H9 (cell line): ENCODE results near the gene PMEPA1. TPM values are rescaled to one million over a fixed set of nuclear protein-coding genes. Genes with fewer than 3 reads are reported as not detected.
A peak's percentile ranks its signal among the peaks of the same experiment; 100 is the strongest.

Source experiments
- DNase-seq: peaks from one replicate; pipeline ENCODE4 v3.0.0-alpha.2; 2017
- H2AFZ ChIP-seq: one replicate; pipeline ENCODE4 v1.6.1; 2013; ENCODE audit warnings: mild to moderate bottlenecking, low read length, control low read depth, moderate library complexity
- H2AK5ac ChIP-seq: 2 replicates; pipeline ENCODE4 v1.6.1; 2013; ENCODE audit warnings: low read length, control low read depth, mixed read lengths; ENCODE audit not compliant: insufficient read length
- H2BK120ac ChIP-seq: one replicate; pipeline ENCODE4 v1.6.1; 2013; ENCODE audit warnings: low read depth, mild to moderate bottlenecking, low read length, control low read depth, inconsistent platforms; ENCODE audit not compliant: poor library complexity, severe bottlenecking
- H2BK12ac ChIP-seq: 2 replicates; pipeline ENCODE4 v1.6.1; 2013; ENCODE audit warnings: low read length, control low read depth, mixed read lengths, low read depth; ENCODE audit not compliant: insufficient read length
- H2BK15ac ChIP-seq: 2 replicates; pipeline ENCODE4 v1.6.1; 2013; ENCODE audit warnings: low read depth, low read length, control low read depth
- H2BK20ac ChIP-seq: one replicate; pipeline ENCODE4 v1.6.1; 2013; ENCODE audit warnings: low read depth, mild to moderate bottlenecking, low read length, control low read depth, inconsistent platforms; ENCODE audit not compliant: poor library complexity, severe bottlenecking
- H2BK5ac ChIP-seq: 2 replicates; pipeline ENCODE4 v1.6.1; 2013; ENCODE audit warnings: low read length, control low read depth, mixed read lengths; ENCODE audit not compliant: insufficient read length
- H3K14ac ChIP-seq: 2 replicates; pipeline ENCODE4 v1.6.1; 2013; ENCODE audit warnings: low read length, control low read depth; ENCODE audit not compliant: insufficient read depth
- H3K18ac ChIP-seq: 2 replicates; pipeline ENCODE4 v1.6.1; 2013; ENCODE audit warnings: low read depth, mild to moderate bottlenecking, mixed read lengths, low read length, control low read depth; ENCODE audit not compliant: insufficient read length
- H3K23ac ChIP-seq: 2 replicates; pipeline ENCODE4 v1.6.1; 2013; ENCODE audit warnings: low read length, control low read depth, mixed read lengths, low read depth; ENCODE audit not compliant: insufficient read length
- H3K23me2 ChIP-seq: 2 replicates; pipeline ENCODE4 v1.6.1; 2013; ENCODE audit warnings: low read depth, mild to moderate bottlenecking, mixed read lengths, low read length, control low read depth; ENCODE audit not compliant: insufficient read length, poor library complexity, severe bottlenecking
- H3K27ac ChIP-seq: 2 replicates; pipeline ENCODE4 v1.5.1; 2013; ENCODE audit warnings: low read length, control low read depth, mixed read lengths, low read depth; ENCODE audit not compliant: insufficient read length
- H3K27me3 ChIP-seq: 2 replicates; pipeline ENCODE4 v1.6.1; 2013; ENCODE audit warnings: low read length, control low read depth, inconsistent platforms; ENCODE audit not compliant: insufficient read depth
- H3K4ac ChIP-seq: 2 replicates; pipeline ENCODE4 v1.6.1; 2013; ENCODE audit warnings: low read depth, mild to moderate bottlenecking, control low read depth, inconsistent platforms, low read length, moderate library complexity
- H3K4me1 ChIP-seq: 2 replicates; pipeline ENCODE4 v1.6.1; 2013; ENCODE audit warnings: low read length, control low read depth, inconsistent platforms; ENCODE audit not compliant: insufficient read depth
- H3K4me2 ChIP-seq: 2 replicates; pipeline ENCODE4 v1.6.1; 2013; ENCODE audit warnings: low read length, control low read depth, mixed read lengths; ENCODE audit not compliant: insufficient read length, insufficient read depth
- H3K56ac ChIP-seq: 2 replicates; pipeline ENCODE4 v1.6.1; 2013; ENCODE audit warnings: low read depth, mild to moderate bottlenecking, mixed read lengths, low read length, control low read depth; ENCODE audit not compliant: insufficient read length
- H3K79me1 ChIP-seq: 2 replicates; pipeline ENCODE4 v1.6.1; 2013; ENCODE audit warnings: low read depth, mild to moderate bottlenecking, moderate library complexity, low read length, control low read depth, inconsistent platforms; ENCODE audit not compliant: insufficient read depth, poor library complexity, severe bottlenecking
- H3K79me2 ChIP-seq: 2 replicates; pipeline ENCODE4 v1.6.1; 2013; ENCODE audit warnings: low read length, control low read depth, inconsistent platforms; ENCODE audit not compliant: insufficient read depth
- H3K9ac ChIP-seq: 2 replicates; pipeline ENCODE4 v1.6.1; 2013; ENCODE audit warnings: low read length, control low read depth, mixed read lengths; ENCODE audit not compliant: insufficient read length; ENCODE audit errors: extremely low read depth
- H3K9me3 ChIP-seq: one replicate; pipeline ENCODE4 v1.6.1; 2013; ENCODE audit warnings: low read depth, low read length, inconsistent platforms; ENCODE audit not compliant: control insufficient read depth
- H3T11ph ChIP-seq: one replicate; pipeline ENCODE4 v1.6.1; 2013; ENCODE audit warnings: mild to moderate bottlenecking, low read length, control low read depth, inconsistent platforms
- H4K20me1 ChIP-seq: one replicate; pipeline ENCODE4 v1.6.1; 2013; ENCODE audit not compliant: control insufficient read depth, insufficient read length, insufficient read depth
- H4K5ac ChIP-seq: 2 replicates; pipeline ENCODE4 v1.6.1; 2013; ENCODE audit warnings: low read depth, mild to moderate bottlenecking, mixed read lengths, low read length, control low read depth; ENCODE audit not compliant: insufficient read length
- H4K8ac ChIP-seq: replicated peaks from 2 replicates; pipeline ENCODE4 v1.6.1; 2013; ENCODE audit warnings: low read length, control low read depth, mixed read lengths, low read depth; ENCODE audit not compliant: insufficient read length
- H4K91ac ChIP-seq: 2 replicates; pipeline ENCODE4 v1.6.1; 2013; ENCODE audit warnings: low read depth, mild to moderate bottlenecking, moderate library complexity, mixed read lengths, low read length, control low read depth; ENCODE audit not compliant: insufficient read length
- H3K27ac Mint-ChIP-seq, 3 experiments: 2 replicates in 2 of 3; 3 replicates in 1 of 3; pipeline ENCODE4 v1.8.0; 2020 to 2021; ENCODE audit warnings: mixed read lengths in 3 of 3, mild to moderate bottlenecking in 1 of 3, moderate library complexity in 1 of 3
- H3K27me3 Mint-ChIP-seq: 2 replicates; pipeline ENCODE4 v1.8.0; 2021; ENCODE audit warnings: low read depth, mild to moderate bottlenecking, moderate library complexity, mixed read lengths
- H3K36me3 Mint-ChIP-seq, 3 experiments: 2 replicates in 2 of 3; 3 replicates in 1 of 3; pipeline ENCODE4 v1.8.0; 2020 to 2021; ENCODE audit warnings: low read depth in 3 of 3, mixed read lengths in 3 of 3; ENCODE audit not compliant: insufficient read depth in 1 of 3
- H3K4me1 Mint-ChIP-seq, 2 experiments: 2 replicates each; pipeline ENCODE4 v1.8.0; 2020; ENCODE audit warnings: mixed read lengths in 2 of 2
- H3K4me3 Mint-ChIP-seq, 2 experiments: 2 replicates in 1 of 2; 3 replicates in 1 of 2; pipeline ENCODE4 v1.8.0; 2020 to 2021; ENCODE audit warnings: mild to moderate bottlenecking in 2 of 2, mixed read lengths in 2 of 2, moderate library complexity in 1 of 2
- H3K9me3 Mint-ChIP-seq, 2 experiments: 2 replicates in 1 of 2; 3 replicates in 1 of 2; pipeline ENCODE4 v1.8.0; 2020; ENCODE audit warnings: mild to moderate bottlenecking in 2 of 2, mixed read lengths in 2 of 2, moderate library complexity in 1 of 2
- WGBS: extraction: QIAGEN DNeasy Blood & Tissue Kit; methylation state at CpG from one replicate; pipeline ENCODE4 v1.1.7; 2013; ENCODE audit warnings: missing lambda C conversion rate, low lambda C conversion rate, mixed read lengths; ENCODE audit not compliant: insufficient read length; ENCODE audit errors: extremely low coverage; 5-methylcytosine and 5-hydroxymethylcytosine counted together
- total RNA-seq: library from RNA; stranded (reverse); gene quantifications from 2 replicates; pipeline ENCODE4 v1.2.1, GENCODE V29; 2021
- TF ChIP-seq, protein P1 (sequence below): fragments of 200-600 bp; sonication (generic); conservative IDR thresholded peaks from 3 replicates; pipeline ENCODE4 v1.8.0; 2021; ENCODE audit warnings: antibody characterized with exemption, mild to moderate bottlenecking

PMEPA1 gene
- total RNA-seq, 1 experiment from 2014 or later = 34.6 TPM

DNA sequence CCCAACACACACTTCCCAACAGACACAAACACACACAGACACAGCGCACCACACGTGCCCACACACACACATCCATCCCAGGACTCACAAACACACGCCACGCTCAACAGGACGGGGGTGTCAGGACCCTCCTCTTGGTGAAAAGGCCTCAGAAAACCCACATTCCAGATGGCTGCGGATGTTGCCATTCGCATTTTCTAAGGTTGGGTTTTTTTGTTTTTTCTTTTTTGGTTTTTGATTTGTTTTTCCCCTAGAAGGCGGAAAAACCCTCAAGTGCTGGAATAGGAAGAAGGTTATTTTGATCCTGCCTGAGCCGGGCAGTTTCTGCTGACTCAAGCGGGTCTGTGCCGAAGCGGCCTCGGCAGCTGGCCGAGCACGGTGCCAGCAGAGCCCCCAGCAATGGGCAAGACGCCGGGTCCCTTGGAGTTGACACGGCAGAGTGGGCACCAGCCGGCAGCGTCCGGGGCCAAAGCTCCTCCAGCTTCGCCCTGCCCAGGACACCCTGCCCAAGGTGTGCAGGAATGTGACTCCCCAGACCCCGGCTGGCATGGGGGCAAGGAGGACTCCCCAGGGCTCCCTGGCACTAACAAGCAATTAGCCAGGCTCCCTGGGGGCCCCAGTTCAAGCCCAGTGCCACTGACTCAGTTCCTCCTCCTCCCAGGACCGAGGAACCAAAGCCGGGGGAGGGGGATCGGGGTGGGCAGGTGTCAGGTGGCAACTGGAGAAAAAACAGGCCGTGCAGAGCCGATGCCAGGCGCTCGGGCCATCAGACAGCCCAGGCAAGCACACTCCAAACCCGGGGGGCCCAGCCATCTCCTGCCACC, 48.7 kb downstream of the PMEPA1 start:
- Histone ChIP-seq H2AFZ (no peak overlapping the region), H2BK5ac (no peak overlapping the region), H4K20me1 (no peaks in the 10 kb centered on the region), H3K4me2 (no peak overlapping the region), H2AK5ac (no peak overlapping the region), H3K9me3 (no peaks in the 10 kb centered on the region), H4K91ac (no peak overlapping the region), H3K14ac (no peak overlapping the region; the same call in 1 of the 2 replicates), H2BK12ac (no peak overlapping the region), H3K9ac (no peak overlapping the region), H2BK120ac (no peak overlapping the region), H3K79me2 (peaks cover 8% of the 10 kb centered on the region; the same call in 1 of the 2 replicates), H3K18ac (no peak overlapping the region), H3K27ac (no peak overlapping the region), H2BK15ac (no peak overlapping the region), H3K56ac (no peak overlapping the region), H4K5ac (no peak overlapping the region), H3K27me3 (no peaks in the 10 kb centered on the region), H2BK20ac (no peak overlapping the region), H3K23me2 (no peaks in the 10 kb centered on the region), H3K4ac (no peak overlapping the region), H3K4me1 (no peaks in the 10 kb centered on the region), H4K8ac (no peak overlapping the region), H3T11ph (no peak overlapping the region), H3K79me1 (no peaks in the 10 kb centered on the region), H3K23ac (no peak overlapping the region)
- TF ChIP-seq, protein P1, sequence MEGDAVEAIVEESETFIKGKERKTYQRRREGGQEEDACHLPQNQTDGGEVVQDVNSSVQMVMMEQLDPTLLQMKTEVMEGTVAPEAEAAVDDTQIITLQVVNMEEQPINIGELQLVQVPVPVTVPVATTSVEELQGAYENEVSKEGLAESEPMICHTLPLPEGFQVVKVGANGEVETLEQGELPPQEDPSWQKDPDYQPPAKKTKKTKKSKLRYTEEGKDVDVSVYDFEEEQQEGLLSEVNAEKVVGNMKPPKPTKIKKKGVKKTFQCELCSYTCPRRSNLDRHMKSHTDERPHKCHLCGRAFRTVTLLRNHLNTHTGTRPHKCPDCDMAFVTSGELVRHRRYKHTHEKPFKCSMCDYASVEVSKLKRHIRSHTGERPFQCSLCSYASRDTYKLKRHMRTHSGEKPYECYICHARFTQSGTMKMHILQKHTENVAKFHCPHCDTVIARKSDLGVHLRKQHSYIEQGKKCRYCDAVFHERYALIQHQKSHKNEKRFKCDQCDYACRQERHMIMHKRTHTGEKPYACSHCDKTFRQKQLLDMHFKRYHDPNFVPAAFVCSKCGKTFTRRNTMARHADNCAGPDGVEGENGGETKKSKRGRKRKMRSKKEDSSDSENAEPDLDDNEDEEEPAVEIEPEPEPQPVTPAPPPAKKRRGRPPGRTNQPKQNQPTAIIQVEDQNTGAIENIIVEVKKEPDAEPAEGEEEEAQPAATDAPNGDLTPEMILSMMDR = no peak
- Mint-ChIP-seq H3K27ac (peak overlapping the region in 2 of 3 experiments; percentile 21 to 97; a peak in 4 of 7 replicates), H3K4me1 (peaks cover 19 to 26% of the 10 kb centered on the region in 2 experiments), H3K4me3 (no peak overlapping the region), H3K27me3 (no peaks in the 10 kb centered on the region), H3K36me3 (peaks cover 12 to 27% (median 22%) of the 10 kb centered on the region in 3 experiments), H3K9me3 (no peaks in the 10 kb centered on the region)
- DNase-seq = peak; percentile 22
- no CpG with 5 or more reads among the region's 31 CpGs for WGBS
